ENCODE data around the gene TMEM158. TPM values are rescaled to one million over a fixed set of nuclear protein-coding genes. Genes with fewer than 3 reads are reported as not detected.
A peak's percentile ranks its signal among the peaks of the same experiment; 100 is the strongest.

The TMEM158 gene
- total and polyA plus RNA-seq, 10 of the 15 experiments (the other 5 are each of a cell fraction or from before 2014, with no cell fraction given) = not detected

GRCh38 chr3:45239254-45239653 lies 13.2 kb upstream of the TMEM158 start:
- 29% methylated on average over 4 of the region's 4 CpGs for WGBS (ENCODE audit: insufficient coverage, insufficient replicate concordance, low lambda C conversion rate, missing lambda C conversion rate)
- ATAC-seq (no peak), FAIRE-seq (no peak), DNase-seq (ENCODE audit: low read depth, low spot score) (no peak)
- no peaks in the 10 kb centered on the region for H3K36me3 ChIP-seq (ENCODE audit: control insufficient read depth in 2 of 2, insufficient read depth in 2 of 2, low read length in 1 of 2)
- in situ Hi-C loops (cut with MboI) = no loop called here
- H3K27me3 ChIP-seq (replicated peaks in 1 of 2; ENCODE audit: control insufficient read depth in 2 of 2, insufficient read depth in 2 of 2, low read length in 1 of 2) = no peaks in the 10 kb centered on the region; a peak in 1 of 4 replicates
- POLR2A ChIA-PET = no interaction called here
- no peaks in the 10 kb centered on the region for H3K79me2 ChIP-seq (ENCODE audit: control insufficient read depth, insufficient read depth, low read length)
- H2AFZ ChIP-seq (ENCODE audit: control insufficient read depth, low read depth, low read length) = no peak overlapping the region
- H3K4me3 ChIP-seq = no peak overlapping the region
- H3K27ac ChIP-seq (ENCODE audit: control insufficient read depth, insufficient read depth) = no peak overlapping the region
- TF ChIP-seq NFYA (IDR thresholded peaks at IDR 0.05; ENCODE audit: borderline replicate concordance, low read depth, low read length) = no peak
- TF ChIP-seq IRF3 (IDR thresholded peaks at IDR 0.05) = no peak
- TF ChIP-seq SIN3A (IDR thresholded peaks at IDR 0.05; ENCODE audit: low read depth, low read length) = no peak
- no peak for TF ChIP-seq EGR1 (IDR thresholded peaks at IDR 0.05; ENCODE audit: borderline replicate concordance in 1 of 2, low read depth in 2 of 2, low read length in 2 of 2)
- H3K4me1 ChIP-seq (ENCODE audit: control insufficient read depth, insufficient read depth, low read length) = no peaks in the 10 kb centered on the region
- no peaks in the 10 kb centered on the region for H4K20me1 ChIP-seq (ENCODE audit: control insufficient read depth, insufficient read depth)
- BruUV-seq (replicated peaks) = no TSS peak
- CTCF ChIA-PET = interaction anchor here (1.5 kb wide), 1 partner anchor 11 kb away, joined by 3 read pairs; no protein-coding TSS in a partner anchor
- H3K4me2 ChIP-seq (ENCODE audit: control insufficient read depth, insufficient read depth) = no peak overlapping the region
- no peak overlapping the region for H3K9ac ChIP-seq (ENCODE audit: control insufficient read depth, insufficient read depth, low read length)
- intact Hi-C loops (cut with micrococcal nuclease; ENCODE audit: unreplicated experiment) = no loop called here
- RAD21 ChIA-PET (ENCODE audit: unreplicated experiment) = interaction anchor here (1.9 kb wide), 1 partner anchor 198 kb away, joined by 6 read pairs; no protein-coding TSS in a partner anchor
- no peaks in the 10 kb centered on the region; the same call in 2 of the 3 replicates for H3K9me3 ChIP-seq (replicated peaks; ENCODE audit: control insufficient read depth, insufficient read depth, low read length)
- SMC1A ChIA-PET (ENCODE audit: uncharacterized antibody, unreplicated experiment) = no interaction called here

GRCh38 chr3:45236964-45237363 lies 10.9 kb upstream of the TMEM158 start:
- POLR2A ChIA-PET = no interaction called here
- in situ Hi-C loops (cut with MboI) (no loop called here), intact Hi-C loops (cut with micrococcal nuclease; ENCODE audit: unreplicated experiment) (no loop called here)
- RAD21 ChIA-PET (ENCODE audit: unreplicated experiment) = no interaction called here
- H3K27me3 ChIP-seq (replicated peaks in 1 of 2; ENCODE audit: control insufficient read depth in 2 of 2, insufficient read depth in 2 of 2, low read length in 1 of 2) = peaks cover 2 to 5% of the 10 kb centered on the region in 2 experiments
- DNase-seq (ENCODE audit: low read depth, low spot score) (no peak), FAIRE-seq (no peak), ATAC-seq (no peak)
- no TSS peak for BruUV-seq (replicated peaks)
- no peaks in the 10 kb centered on the region; the same call in 2 of the 3 replicates for H3K9me3 ChIP-seq (replicated peaks; ENCODE audit: control insufficient read depth, insufficient read depth, low read length)
- H3K27ac ChIP-seq (ENCODE audit: control insufficient read depth, insufficient read depth) = no peak overlapping the region
- TF ChIP-seq SPI1 (IDR thresholded peaks at IDR 0.05; ENCODE audit: borderline replicate concordance, insufficient read depth, low read depth, low read length) = no peak
- no peak for TF ChIP-seq BMI1 (IDR thresholded peaks at IDR 0.05; ENCODE audit: borderline replicate concordance)
- no peak for TF ChIP-seq MYB (IDR thresholded peaks at IDR 0.05; ENCODE audit: borderline replicate concordance, low read depth, low read length)
- TF ChIP-seq USF1 (IDR thresholded peaks at IDR 0.05; ENCODE audit: borderline replicate concordance, extremely low read length, insufficient read depth, low read depth, low read length) = peak; percentile 46
- TF ChIP-seq NFYB (IDR thresholded peaks at IDR 0.05; ENCODE audit: insufficient read depth, low read depth, low read length) = 0 out of 2 replicates have a peak, but pooled peaks have one; percentile 30
- no peaks in the 10 kb centered on the region for H3K36me3 ChIP-seq (ENCODE audit: control insufficient read depth in 2 of 2, insufficient read depth in 2 of 2, low read length in 1 of 2)
- WGBS (ENCODE audit: insufficient coverage, insufficient replicate concordance, low lambda C conversion rate, missing lambda C conversion rate) = 23% methylated on average over 2 of the region's 2 CpGs
- H3K4me2 ChIP-seq (ENCODE audit: control insufficient read depth, insufficient read depth) = no peak overlapping the region
- H3K9ac ChIP-seq (ENCODE audit: control insufficient read depth, insufficient read depth, low read length) = no peak overlapping the region
- SMC1A ChIA-PET (ENCODE audit: uncharacterized antibody, unreplicated experiment) = no interaction called here
- no peaks in the 10 kb centered on the region for H3K4me1 ChIP-seq (ENCODE audit: control insufficient read depth, insufficient read depth, low read length)
- H2AFZ ChIP-seq (ENCODE audit: control insufficient read depth, low read depth, low read length) = no peak overlapping the region
- no peaks in the 10 kb centered on the region for H4K20me1 ChIP-seq (ENCODE audit: control insufficient read depth, insufficient read depth)
- H3K4me3 ChIP-seq = no peak overlapping the region
- H3K79me2 ChIP-seq (ENCODE audit: control insufficient read depth, insufficient read depth, low read length) = no peaks in the 10 kb centered on the region
- CTCF ChIA-PET = no interaction called here

All from GM12878 (cell line).